ENCODE results near the gene RUNX2. TPM values are rescaled to one million over a fixed set of nuclear protein-coding genes. Genes with fewer than 3 reads are reported as not detected.
"Not testable (repeated sequence)": the region's sequence is repeated elsewhere in the genome, so short reads cannot be mapped to it uniquely, and the experiment has no call there.

The RUNX2 gene
- total and polyA plus RNA-seq, 2 experiments from 2014 or later = 4.4 to 5.2 TPM

DNA sequence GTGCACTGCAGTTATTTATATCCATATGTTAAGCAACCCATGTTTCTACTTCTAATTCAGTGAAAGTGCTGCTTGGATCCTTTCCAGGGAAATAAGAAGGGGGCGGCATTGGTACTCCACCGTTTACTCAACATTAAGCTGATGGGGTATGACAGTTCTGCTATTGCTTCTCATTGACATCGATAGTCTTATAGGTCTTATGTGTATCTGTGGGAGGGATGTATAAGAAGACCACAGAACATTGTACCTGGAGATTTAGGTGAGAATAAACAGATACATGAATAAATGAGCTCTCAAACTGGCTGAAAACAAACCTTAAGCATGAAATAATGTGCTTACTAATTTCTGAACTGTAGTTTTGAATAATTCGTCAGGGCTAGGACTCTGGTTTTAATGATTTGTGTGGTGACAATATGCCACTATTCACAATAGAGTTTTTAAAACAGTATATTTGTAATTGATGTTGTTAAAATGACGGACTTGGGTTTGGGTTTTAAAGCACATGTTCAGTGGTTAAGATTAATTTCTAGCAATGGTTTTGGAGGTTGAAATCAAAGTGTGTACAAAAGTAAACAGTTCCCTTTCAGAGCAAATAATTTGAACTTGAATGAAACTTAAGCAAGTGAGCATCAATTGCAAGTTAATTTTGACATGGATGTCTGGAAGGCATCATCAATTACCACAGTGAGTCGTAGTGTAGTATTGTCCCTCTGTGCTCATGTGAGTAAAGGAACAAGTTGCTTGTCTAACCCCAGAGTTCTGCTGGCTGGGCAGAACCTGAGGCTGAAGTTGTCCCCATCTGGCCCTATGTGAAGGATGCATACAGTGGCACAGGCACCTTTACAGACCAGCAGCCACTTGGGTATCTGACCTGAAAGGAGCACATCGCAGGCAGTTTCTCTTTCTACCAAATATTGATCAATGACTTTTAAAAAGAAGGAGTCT is 134.3 kb downstream of the RUNX2 start:
- H3F3A ChIP-seq (ENCODE audit: insufficient read depth) = no peaks in the 10 kb centered on the region
- H4K20me1 ChIP-seq (ENCODE audit: insufficient read depth) = no peaks in the 10 kb centered on the region
- no peaks in the 10 kb centered on the region for H3K27me3 ChIP-seq (replicated peaks; ENCODE audit: insufficient read depth)
- in situ Hi-C loops (cut with MboI) = no loop called here
- 85 to 86% methylated on average over 7 of the region's 7 CpGs for WGBS, 2 experiments (ENCODE audit: low coverage in 1 of 2, low lambda C conversion rate in 2 of 2, missing lambda C conversion rate in 2 of 2)
- DNase-seq = no peak
- H3K4me2 ChIP-seq (ENCODE audit: unreplicated experiment) = peak overlapping the region; percentile 6
- H2AFZ ChIP-seq = no peak overlapping the region
- no peaks in the 10 kb centered on the region for H3K9me3 ChIP-seq (ENCODE audit: low read depth)
- no peaks in the 10 kb centered on the region; the same call in 1 of the 2 replicates for H3K36me3 ChIP-seq (ENCODE audit: low read depth)
- no peaks in the 10 kb centered on the region for H3K9me2 ChIP-seq (ENCODE audit: insufficient read depth)
- no peak overlapping the region for H3K27ac ChIP-seq
- H3K79me2 ChIP-seq (ENCODE audit: insufficient read depth) = peaks cover 19% of the 10 kb centered on the region; the same call in 1 of the 2 replicates
- no peak for TF ChIP-seq EZH2phosphoT487 (IDR thresholded peaks at IDR 0.05; ENCODE audit: insufficient read depth, low read depth)
- H3K4me1 ChIP-seq (ENCODE audit: insufficient read depth) = peaks cover 8% of the 10 kb centered on the region
- H3K9ac ChIP-seq = no peak overlapping the region
- H3K4me3 ChIP-seq = no peak overlapping the region

GRCh38 chr6:45464685-45465084 is 136.6 kb downstream of the RUNX2 start:
- in situ Hi-C loops (cut with MboI) = no loop called here
- TF ChIP-seq EZH2phosphoT487 (IDR thresholded peaks at IDR 0.05; ENCODE audit: insufficient read depth, low read depth) (no peak), EZH2 (IDR thresholded peaks at IDR 0.05; ENCODE audit: insufficient read depth, poor library complexity, severe bottlenecking) (no peak)
- Histone ChIP-seq H3K9me3 (ENCODE audit: low read depth) (no peaks in the 10 kb centered on the region), H3K36me3 (ENCODE audit: low read depth) (peaks cover 4% of the 10 kb centered on the region; the same call in 1 of the 2 replicates), H4K20me1 (ENCODE audit: insufficient read depth) (no peaks in the 10 kb centered on the region), H3K27ac (no peak overlapping the region), H3K9ac (no peak overlapping the region), H3K79me2 (ENCODE audit: insufficient read depth) (peaks cover 26% of the 10 kb centered on the region; the same call in 1 of the 2 replicates), H3K27me3 (replicated peaks; ENCODE audit: insufficient read depth) (no peaks in the 10 kb centered on the region), H3F3A (ENCODE audit: insufficient read depth) (no peaks in the 10 kb centered on the region), H3K9me2 (ENCODE audit: insufficient read depth) (no peaks in the 10 kb centered on the region), H3K4me2 (ENCODE audit: unreplicated experiment) (no peak overlapping the region), H2AFZ (no peak overlapping the region), H3K4me1 (ENCODE audit: insufficient read depth) (peaks cover 8% of the 10 kb centered on the region), H3K4me3 (no peak overlapping the region)
- DNase-seq = no peak

DNA sequence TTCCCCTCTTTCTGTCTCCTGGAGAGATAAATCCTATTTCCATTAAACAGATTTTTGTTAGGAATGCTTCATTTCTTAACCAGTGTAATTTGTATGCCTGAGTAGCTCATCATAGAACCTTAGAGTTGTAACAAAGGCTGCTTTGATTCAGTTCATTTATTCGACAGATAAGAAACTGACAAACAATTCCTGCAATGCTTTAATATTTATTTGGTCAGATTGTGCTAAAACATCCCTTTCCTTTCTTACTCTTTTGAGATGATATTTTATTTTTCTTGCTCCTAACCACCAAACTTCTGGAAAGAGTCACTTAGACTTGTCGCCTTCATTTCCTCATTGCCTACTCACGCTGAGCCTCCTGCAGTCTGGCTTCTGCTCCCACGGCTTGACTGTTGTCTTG is 138.6 kb downstream of the RUNX2 start:
- Histone ChIP-seq H2AFZ (no peak overlapping the region), H3K4me3 (no peak overlapping the region), H3K9me3 (ENCODE audit: low read depth) (no peaks in the 10 kb centered on the region), H3K79me2 (ENCODE audit: insufficient read depth) (peaks cover 29% of the 10 kb centered on the region; the same call in 1 of the 2 replicates), H4K20me1 (ENCODE audit: insufficient read depth) (no peaks in the 10 kb centered on the region), H3K27me3 (replicated peaks; ENCODE audit: insufficient read depth) (no peaks in the 10 kb centered on the region), H3K4me2 (ENCODE audit: unreplicated experiment) (no peak overlapping the region), H3F3A (ENCODE audit: insufficient read depth) (no peaks in the 10 kb centered on the region), H3K9ac (no peak overlapping the region), H3K36me3 (ENCODE audit: low read depth) (peaks cover 12% of the 10 kb centered on the region), H3K9me2 (ENCODE audit: insufficient read depth) (no peaks in the 10 kb centered on the region), H3K27ac (no peak overlapping the region), H3K4me1 (ENCODE audit: insufficient read depth) (peaks cover 3% of the 10 kb centered on the region)
- in situ Hi-C loops (cut with MboI) = no loop called here
- DNase-seq = no peak
- 94 to 96% methylated on average over 4 of the region's 4 CpGs for WGBS, 2 experiments (ENCODE audit: low coverage in 1 of 2, low lambda C conversion rate in 2 of 2, missing lambda C conversion rate in 2 of 2)
- TF ChIP-seq EZH2phosphoT487 (IDR thresholded peaks at IDR 0.05; ENCODE audit: insufficient read depth, low read depth) = no peak
- TF ChIP-seq EZH2 (IDR thresholded peaks at IDR 0.05; ENCODE audit: insufficient read depth, poor library complexity, severe bottlenecking) = no peak

GRCh38 chr6:45467417-45467816 is 139.3 kb downstream of the RUNX2 start:
- H3K27ac ChIP-seq; H4K20me1 ChIP-seq (ENCODE audit: insufficient read depth); H3F3A ChIP-seq (ENCODE audit: insufficient read depth); H3K4me1 ChIP-seq (ENCODE audit: insufficient read depth); in situ Hi-C loops (cut with MboI); H2AFZ ChIP-seq; DNase-seq; H3K9me2 ChIP-seq (ENCODE audit: insufficient read depth); H3K9me3 ChIP-seq (ENCODE audit: low read depth); H3K9ac ChIP-seq; H3K27me3 ChIP-seq (replicated peaks; ENCODE audit: insufficient read depth); H3K4me2 ChIP-seq (ENCODE audit: unreplicated experiment); H3K4me3 ChIP-seq: not testable (repeated sequence)
- Histone ChIP-seq H3K36me3 (ENCODE audit: low read depth) (peaks cover 17% of the 10 kb centered on the region), H3K79me2 (ENCODE audit: insufficient read depth) (peaks cover 30% of the 10 kb centered on the region)
- WGBS, 2 experiments (ENCODE audit: low coverage in 1 of 2, low lambda C conversion rate in 2 of 2, missing lambda C conversion rate in 2 of 2) = 98 to 100% methylated on average over 6 of the region's 6 CpGs
